Activated CD8-positive, alpha-beta T cell treated with anti-CD3 and anti-CD28 coated beads for 36 hours (primary cell): ENCODE measurements around the gene STAT5A. TPM values are rescaled to one million over a fixed set of nuclear protein-coding genes. Genes with fewer than 3 reads are reported as not detected.

ENCODE experiments used
- ATAC-seq: fragments of 200-7000 bp; cut with Tn5 transposase; one replicate; pipeline ENCODE4 v1.10.0; 2021; ENCODE audit warnings: mild to moderate bottlenecking, moderate library complexity
- CTCF ChIA-PET: fragments of 350-600 bp; sonication (Branson Sonifier 250); formaldehyde crosslinking; loops from one replicate; lab custom pipeline; 2021; ENCODE audit warnings: antibody characterized with exemption; lab: Charles Lee
- POLR2A ChIA-PET: fragments of 350-600 bp; sonication (Branson Sonifier 250); formaldehyde crosslinking; loops from one replicate; lab custom pipeline; 2021; ENCODE audit warnings: antibody characterized with exemption; lab: Charles Lee
- DNase-seq: peaks from one replicate; pipeline ENCODE4 v3.0.0-alpha.2; 2020
- H3K27ac Mint-ChIP-seq: one replicate; pipeline ENCODE4 v1.8.0; 2021; ENCODE audit warnings: mild to moderate bottlenecking, mixed read lengths
- H3K27me3 Mint-ChIP-seq: one replicate; pipeline ENCODE4 v1.8.0; 2021; ENCODE audit warnings: mixed read lengths
- H3K36me3 Mint-ChIP-seq: one replicate; pipeline ENCODE4 v1.8.0; 2021; ENCODE audit warnings: low read depth, mixed read lengths
- H3K4me1 Mint-ChIP-seq: one replicate; pipeline ENCODE4 v1.8.0; 2021; ENCODE audit warnings: low read depth, mixed read lengths
- H3K4me3 Mint-ChIP-seq: one replicate; pipeline ENCODE4 v1.8.0; 2021; ENCODE audit warnings: mild to moderate bottlenecking, moderate library complexity, mixed read lengths
- H3K9me3 Mint-ChIP-seq: one replicate; pipeline ENCODE4 v1.8.0; 2021; ENCODE audit warnings: mixed read lengths
- CTCF ChIP-seq: fragments of 200-600 bp; IDR thresholded peaks from one replicate; pipeline ENCODE4 v1.8.0; 2022; ENCODE audit warnings: antibody characterized with exemption, mild to moderate bottlenecking
- intact Hi-C: fragments of 100-400 bp; cut with micrococcal nuclease; formaldehyde crosslinking; loops from one replicate; pipeline ENCODE4 v1.10.0; 2022
- total RNA-seq, 2 experiments: library from RNA; stranded (reverse); gene quantifications; one replicate each; pipeline ENCODE4 v1.2.3, GENCODE V29; 2021

The STAT5A gene
- total RNA-seq, 2 experiments from 2014 or later, result 163 to 190 TPM

- no peak for TF ChIP-seq CTCF
- H3K27me3 Mint-ChIP-seq, result no peaks in the 10 kb centered on the region
- ChIA-PET CTCF (interaction anchor here (0.7 to 1.4 kb wide), 4 partner anchors 16 to 177 kb away, joined by 3 to 7 read pairs (median 4); partner anchors contain the start of gene STAT3), POLR2A (interaction anchor here (1.0 to 1.1 kb wide), 2 partner anchors 31 to 46 kb away, joined by 4 to 5 read pairs; partner anchors contain the start of gene STAT3)
- intact Hi-C loops, result loop anchor here (5.0 kb wide), 1 partner anchor 45 kb away; the partner anchor contains the start of gene STAT3
- H3K9me3 Mint-ChIP-seq, result no peaks in the 10 kb centered on the region
- ATAC-seq (peak; percentile 69), DNase-seq (peak; percentile 80)
- H3K36me3 Mint-ChIP-seq, result peaks cover 73% of the 10 kb centered on the region
- peaks cover 57% of the 10 kb centered on the region for H3K4me1 Mint-ChIP-seq
- peak overlapping the region; percentile 39 for H3K4me3 Mint-ChIP-seq
- H3K27ac Mint-ChIP-seq, result peak overlapping the region; percentile 98
Measured at GRCh38 chr17:42342242-42343008, 54.1 kb downstream of the STAT5A start.

- CTCF ChIA-PET, result interaction anchor here (1.2 kb wide), 1 partner anchor 57 kb away, joined by 3 read pairs; no protein-coding TSS in a partner anchor
- no peak for TF ChIP-seq CTCF
- ATAC-seq, result no peak
- Mint-ChIP-seq H3K27ac (no peak overlapping the region), H3K4me1 (peaks cover 64% of the 10 kb centered on the region), H3K9me3 (no peaks in the 10 kb centered on the region), H3K4me3 (no peak overlapping the region), H3K27me3 (no peaks in the 10 kb centered on the region), H3K36me3 (peaks cover 77% of the 10 kb centered on the region)
- POLR2A ChIA-PET, result no interaction called here
- intact Hi-C loops, result no loop called here
- no peak for DNase-seq
Measured at GRCh38 chr17:42345396-42346073, 57.2 kb downstream of the STAT5A start.

GRCh38 chr17:42346481-42346880, 58.2 kb downstream of the STAT5A start:
- ChIA-PET POLR2A (interaction anchor here (1.0 kb wide), 1 partner anchor 60 kb away, joined by 3 read pairs; no protein-coding TSS in a partner anchor), CTCF (interaction anchor here (1.2 kb wide), 1 partner anchor 56 kb away, joined by 3 read pairs; no protein-coding TSS in a partner anchor)
- no peak for TF ChIP-seq CTCF
- DNase-seq (no peak), ATAC-seq (no peak)
- peaks cover 56% of the 10 kb centered on the region for H3K4me1 Mint-ChIP-seq
- H3K27ac Mint-ChIP-seq, result no peak overlapping the region
- H3K36me3 Mint-ChIP-seq, result peaks cover 70% of the 10 kb centered on the region
- H3K4me3 Mint-ChIP-seq, result no peak overlapping the region
- intact Hi-C loops, result no loop called here
- H3K9me3 Mint-ChIP-seq, result no peaks in the 10 kb centered on the region
- no peaks in the 10 kb centered on the region for H3K27me3 Mint-ChIP-seq

GRCh38 chr17:42347198-42347597, 58.9 kb downstream of the STAT5A start:
- H3K36me3 Mint-ChIP-seq, result peaks cover 64% of the 10 kb centered on the region
- intact Hi-C loops, result no loop called here
- POLR2A ChIA-PET, result interaction anchor here (1.0 kb wide), 1 partner anchor 60 kb away, joined by 3 read pairs; no protein-coding TSS in a partner anchor
- no peak overlapping the region for H3K4me3 Mint-ChIP-seq
- no peaks in the 10 kb centered on the region for H3K9me3 Mint-ChIP-seq
- DNase-seq (no peak), ATAC-seq (no peak)
- peaks cover 50% of the 10 kb centered on the region for H3K4me1 Mint-ChIP-seq
- no peak for TF ChIP-seq CTCF
- H3K27ac Mint-ChIP-seq, result peak overlapping the region; percentile 53
- H3K27me3 Mint-ChIP-seq, result no peaks in the 10 kb centered on the region
- CTCF ChIA-PET, result no interaction called here
